Measurements from ENCODE around the gene BRINP1. TPM values are rescaled to one million over a fixed set of nuclear protein-coding genes. Genes with fewer than 3 reads are reported as not detected.
"Not testable (repeated sequence)": the region's sequence is repeated elsewhere in the genome, so short reads cannot be mapped to it uniquely, and the experiment has no call there.

BRINP1 gene
- total RNA-seq, 4 donors from 2014 or later: 0.11 to 4.3 (median 0.78) TPM

DNA sequence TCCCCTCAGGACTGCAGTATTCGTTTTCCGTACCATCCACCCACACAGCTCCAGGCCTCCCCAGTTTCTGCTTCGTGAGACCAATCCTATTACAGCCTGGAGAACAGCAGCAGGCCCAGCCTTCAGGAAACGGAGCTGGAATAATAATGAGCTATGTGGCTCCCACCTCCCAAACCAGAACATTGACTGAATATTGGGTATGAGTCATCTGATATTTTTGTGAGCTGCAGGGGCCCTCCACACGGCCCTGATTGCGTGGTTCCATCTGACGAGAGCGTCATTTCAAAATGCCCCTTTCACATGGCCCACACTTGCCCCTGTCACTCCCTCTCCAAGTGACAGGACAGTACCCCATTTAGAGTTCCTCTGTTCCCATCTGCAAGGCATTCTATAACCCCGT, 192.0 kb downstream of the BRINP1 start:
- H3K4me1 ChIP-seq: no peaks in the 10 kb centered on the region
- H3K27me3 ChIP-seq: no peaks in the 10 kb centered on the region
- H3K27ac ChIP-seq: no peak overlapping the region
- intact Hi-C loops (cut with DNase I): no loop called here
- DNase-seq: no peak
- H3K36me3 ChIP-seq: no peaks in the 10 kb centered on the region
- no peaks in the 10 kb centered on the region for H3K9me3 ChIP-seq
- H3K4me3 ChIP-seq: no peak overlapping the region
- 74 to 84% methylated on average over 9 of the region's 9 CpGs for WGBS, 2 donors
- no peak for TF ChIP-seq POLR2A (IDR thresholded peaks at IDR 0.05)
- TF ChIP-seq, protein P1, sequence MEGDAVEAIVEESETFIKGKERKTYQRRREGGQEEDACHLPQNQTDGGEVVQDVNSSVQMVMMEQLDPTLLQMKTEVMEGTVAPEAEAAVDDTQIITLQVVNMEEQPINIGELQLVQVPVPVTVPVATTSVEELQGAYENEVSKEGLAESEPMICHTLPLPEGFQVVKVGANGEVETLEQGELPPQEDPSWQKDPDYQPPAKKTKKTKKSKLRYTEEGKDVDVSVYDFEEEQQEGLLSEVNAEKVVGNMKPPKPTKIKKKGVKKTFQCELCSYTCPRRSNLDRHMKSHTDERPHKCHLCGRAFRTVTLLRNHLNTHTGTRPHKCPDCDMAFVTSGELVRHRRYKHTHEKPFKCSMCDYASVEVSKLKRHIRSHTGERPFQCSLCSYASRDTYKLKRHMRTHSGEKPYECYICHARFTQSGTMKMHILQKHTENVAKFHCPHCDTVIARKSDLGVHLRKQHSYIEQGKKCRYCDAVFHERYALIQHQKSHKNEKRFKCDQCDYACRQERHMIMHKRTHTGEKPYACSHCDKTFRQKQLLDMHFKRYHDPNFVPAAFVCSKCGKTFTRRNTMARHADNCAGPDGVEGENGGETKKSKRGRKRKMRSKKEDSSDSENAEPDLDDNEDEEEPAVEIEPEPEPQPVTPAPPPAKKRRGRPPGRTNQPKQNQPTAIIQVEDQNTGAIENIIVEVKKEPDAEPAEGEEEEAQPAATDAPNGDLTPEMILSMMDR (IDR thresholded peaks at IDR 0.05): no peak

DNA sequence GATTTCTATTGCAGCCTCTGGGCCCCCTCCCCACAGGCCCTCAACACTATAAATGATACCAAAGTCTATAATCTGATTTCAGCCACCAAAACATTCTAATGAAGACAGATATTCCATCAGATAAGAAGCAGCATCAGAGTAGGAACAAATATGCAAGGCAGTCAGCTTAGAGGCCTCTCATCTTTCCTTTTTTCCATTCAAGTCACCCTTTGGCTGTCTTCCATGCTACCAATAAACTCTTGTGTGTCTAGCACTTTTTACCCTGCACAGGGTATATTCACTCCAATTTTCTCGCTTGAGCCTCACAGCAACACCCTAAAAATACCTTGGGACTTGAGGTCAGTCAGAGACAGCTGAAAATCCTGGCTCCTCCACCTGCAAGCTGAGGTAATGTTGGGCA, 193.7 kb downstream of the BRINP1 start:
- TF ChIP-seq POLR2A (IDR thresholded peaks at IDR 0.05): no peak
- TF ChIP-seq, protein P1 (IDR thresholded peaks at IDR 0.05): no peak
- intact Hi-C loops (cut with DNase I): no loop called here
- Histone ChIP-seq H3K4me3 (no peak overlapping the region), H3K4me1 (no peaks in the 10 kb centered on the region), H3K36me3 (no peaks in the 10 kb centered on the region), H3K27me3 (no peaks in the 10 kb centered on the region), H3K9me3 (no peaks in the 10 kb centered on the region), H3K27ac (no peak overlapping the region)
- WGBS, 2 donors: 80 to 93% methylated on average over 1 of the region's 1 CpG
- DNase-seq: no peak

DNA sequence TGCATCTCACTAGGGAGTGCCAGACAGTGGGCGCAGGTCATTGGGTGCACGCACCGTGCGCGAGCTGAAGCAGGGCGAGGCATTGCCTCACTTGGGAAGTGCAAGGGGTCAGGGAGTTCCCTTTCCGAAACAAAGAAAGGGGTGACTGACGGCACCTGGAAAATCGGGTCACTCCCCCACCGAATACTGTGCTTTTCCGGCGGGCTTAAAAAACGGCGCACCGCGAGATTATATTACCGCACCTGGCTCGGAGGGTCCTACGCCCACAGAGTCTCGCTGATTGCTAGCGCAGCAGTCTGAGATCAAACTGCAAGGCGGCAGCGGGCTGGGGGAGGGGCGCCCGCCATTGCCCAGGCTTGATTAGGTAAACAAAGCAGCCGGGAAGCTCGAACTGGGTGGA, 200.0 kb downstream of the BRINP1 start:
- H3K36me3 ChIP-seq; DNase-seq; H3K9me3 ChIP-seq; intact Hi-C loops (cut with DNase I); H3K4me1 ChIP-seq; H3K27ac ChIP-seq; H3K27me3 ChIP-seq: not testable (repeated sequence)
- 18 to 40% methylated on average over 1 to 7 of the region's 27 CpGs for WGBS, 2 donors
- peak overlapping the region; percentile 19 to 57 (median 33) for H3K4me3 ChIP-seq

DNA sequence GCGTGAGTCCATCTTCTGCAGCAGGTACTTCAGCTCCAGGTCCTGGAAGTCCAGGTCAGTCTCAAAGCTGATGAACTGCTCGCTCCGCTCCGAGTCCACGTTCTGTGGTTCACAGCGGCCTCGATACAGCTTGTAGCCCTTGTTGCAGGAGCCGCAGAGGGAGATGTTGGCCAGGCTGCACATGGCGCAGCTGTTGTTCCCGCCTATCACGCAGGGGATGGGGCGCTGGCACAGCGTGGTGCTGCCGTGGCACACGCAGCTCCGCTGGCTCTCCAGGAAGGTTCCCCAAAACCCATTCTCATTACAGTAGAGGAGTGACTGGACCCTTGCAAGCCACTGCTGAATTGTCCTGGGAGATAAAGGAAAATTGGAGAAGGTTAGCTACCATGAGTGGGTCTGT, 201.4 kb downstream of the BRINP1 start:
- WGBS, 2 donors: 92 to 95% methylated on average over 2 to 13 of the region's 16 CpGs
- no peak for DNase-seq
- no peak overlapping the region for H3K4me3 ChIP-seq
- no peaks in the 10 kb centered on the region for H3K9me3 ChIP-seq
- intact Hi-C loops (cut with DNase I): no loop called here
- H3K27me3 ChIP-seq: no peaks in the 10 kb centered on the region
- TF ChIP-seq, protein P1 (IDR thresholded peaks at IDR 0.05): no peak
- TF ChIP-seq POLR2A (IDR thresholded peaks at IDR 0.05): no peak
- no peaks in the 10 kb centered on the region for H3K36me3 ChIP-seq
- no peak overlapping the region for H3K27ac ChIP-seq
- no peaks in the 10 kb centered on the region for H3K4me1 ChIP-seq

DNA sequence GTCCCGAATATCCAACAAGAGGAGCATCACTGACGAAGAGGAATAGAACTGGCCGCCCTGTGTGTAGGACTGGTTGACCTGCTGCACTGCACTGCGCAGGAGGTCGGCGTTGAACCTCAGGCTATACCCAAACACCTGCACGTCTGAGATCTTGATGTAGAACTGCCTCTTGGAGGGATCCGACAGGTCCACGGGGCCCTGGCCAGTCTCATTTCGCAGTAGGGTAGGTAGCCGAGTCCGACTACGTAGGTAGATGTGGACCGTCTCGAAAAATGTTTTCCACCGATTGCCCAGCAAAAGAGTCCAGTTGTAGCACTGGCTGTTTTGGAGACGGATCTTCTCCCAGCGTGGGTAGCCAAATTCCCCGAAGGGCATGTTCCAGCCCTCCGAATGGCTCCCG, 202.0 kb downstream of the BRINP1 start:
- Histone ChIP-seq H3K36me3 (no peaks in the 10 kb centered on the region), H3K27me3 (no peaks in the 10 kb centered on the region), H3K4me3 (no peak overlapping the region), H3K27ac (no peak overlapping the region), H3K9me3 (no peaks in the 10 kb centered on the region), H3K4me1 (no peaks in the 10 kb centered on the region)
- WGBS, 2 donors: 90 to 92% methylated on average over 12 to 13 of the region's 21 CpGs
- no peak for DNase-seq
- intact Hi-C loops (cut with DNase I): no loop called here
- TF ChIP-seq, protein P1 (IDR thresholded peaks at IDR 0.05): no peak
- no peak for TF ChIP-seq POLR2A (IDR thresholded peaks at IDR 0.05)

DNA sequence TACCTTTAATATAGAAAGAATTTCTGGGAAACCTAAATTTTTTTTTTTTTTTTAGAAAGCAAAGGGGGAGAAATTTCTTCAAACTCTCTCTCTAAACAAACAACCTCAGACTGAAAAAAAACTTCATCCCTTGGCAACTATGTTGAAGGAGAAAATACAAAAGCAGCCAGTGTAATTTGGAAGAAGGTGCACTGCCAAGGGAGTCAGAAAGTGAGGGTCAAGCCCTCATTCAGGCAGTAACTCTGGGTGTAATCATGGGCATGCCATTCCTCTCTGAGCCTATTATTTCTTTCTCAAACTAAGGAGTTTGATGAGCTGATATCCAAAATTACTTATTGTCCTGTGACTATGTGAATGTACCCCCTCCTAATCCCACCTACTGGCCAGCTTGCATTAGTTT, 203.1 kb downstream of the BRINP1 start:
- no peak overlapping the region for H3K27ac ChIP-seq
- H3K9me3 ChIP-seq: no peaks in the 10 kb centered on the region
- TF ChIP-seq, protein P1 (IDR thresholded peaks at IDR 0.05): no peak
- H3K4me1 ChIP-seq: no peaks in the 10 kb centered on the region
- H3K4me3 ChIP-seq: no peak overlapping the region
- no peaks in the 10 kb centered on the region for H3K27me3 ChIP-seq
- H3K36me3 ChIP-seq: no peaks in the 10 kb centered on the region
- DNase-seq: no peak
- intact Hi-C loops (cut with DNase I): no loop called here
